ENCODE measurements around the gene OSBP2. TPM values are rescaled to one million over a fixed set of nuclear protein-coding genes. Genes with fewer than 3 reads are reported as not detected.

OSBP2 gene
- total RNA-seq, 1 donor from 2014 or later, result 18.0 TPM

- DNase-seq, result no peak
Measured at GRCh38 chr22:30910358-30910757, 215.7 kb downstream of the OSBP2 start.

GRCh38 chr22:30918761-30919160 lies 224.1 kb downstream of the OSBP2 start:
- no peak for DNase-seq

- no peak for DNase-seq
Measured at GRCh38 chr22:30919973-30920372, 225.3 kb downstream of the OSBP2 start.

- DNase-seq, result peak; percentile 83
Measured at GRCh38 chr22:30920407-30920806, 225.7 kb downstream of the OSBP2 start.

GRCh38 chr22:30921108-30921507 lies 226.4 kb downstream of the OSBP2 start:
- DNase-seq, result peak; percentile 15

GRCh38 chr22:30922151-30922611 lies 227.5 kb downstream of the OSBP2 start:
- DNase-seq, result peak; percentile 81

GRCh38 chr22:30923168-30923900 lies 228.7 kb downstream of the OSBP2 start:
- DNase-seq, result no peak

- DNase-seq, result no peak
Measured at GRCh38 chr22:30925667-30926066, 231.0 kb downstream of the OSBP2 start.

- no peak for DNase-seq
Measured at GRCh38 chr22:30926706-30927105, 232.0 kb downstream of the OSBP2 start.

GRCh38 chr22:30927806-30928205 lies 233.1 kb downstream of the OSBP2 start:
- DNase-seq, result no peak

GRCh38 chr22:30928401-30928800 lies 233.7 kb downstream of the OSBP2 start:
- DNase-seq, result no peak

- DNase-seq, result no peak
Measured at GRCh38 chr22:30930228-30930627, 235.6 kb downstream of the OSBP2 start.

GRCh38 chr22:30931541-30932300 lies 237.0 kb downstream of the OSBP2 start:
- no peak for DNase-seq

- DNase-seq, result no peak
Measured at GRCh38 chr22:30932661-30933060, 238.0 kb downstream of the OSBP2 start.

GRCh38 chr22:30933457-30933856 lies 238.8 kb downstream of the OSBP2 start:
- no peak for DNase-seq

- DNase-seq, result no peak
Measured at GRCh38 chr22:30934053-30934452, 239.4 kb downstream of the OSBP2 start.

- no peak for DNase-seq
Measured at GRCh38 chr22:30940685-30941362, 246.2 kb downstream of the OSBP2 start.

GRCh38 chr22:30941363-30941740 lies 246.7 kb downstream of the OSBP2 start:
- no peak for DNase-seq

GRCh38 chr22:30943368-30943767 lies 248.7 kb downstream of the OSBP2 start:
- DNase-seq, result no peak

GRCh38 chr22:30944986-30945385 lies 250.3 kb downstream of the OSBP2 start:
- no peak for DNase-seq

GRCh38 chr22:30945653-30946052 lies 251.0 kb downstream of the OSBP2 start:
- DNase-seq, result no peak

GRCh38 chr22:30946354-30946753 lies 251.7 kb downstream of the OSBP2 start:
- DNase-seq, result peak; percentile 11

- peak; percentile 58 for DNase-seq
Measured at GRCh38 chr22:30947173-30947815, 252.6 kb downstream of the OSBP2 start.

All from dermis blood vessel endothelial cell (primary cell).